ENCODE data around the gene TET3.

The TET3 gene

DNA sequence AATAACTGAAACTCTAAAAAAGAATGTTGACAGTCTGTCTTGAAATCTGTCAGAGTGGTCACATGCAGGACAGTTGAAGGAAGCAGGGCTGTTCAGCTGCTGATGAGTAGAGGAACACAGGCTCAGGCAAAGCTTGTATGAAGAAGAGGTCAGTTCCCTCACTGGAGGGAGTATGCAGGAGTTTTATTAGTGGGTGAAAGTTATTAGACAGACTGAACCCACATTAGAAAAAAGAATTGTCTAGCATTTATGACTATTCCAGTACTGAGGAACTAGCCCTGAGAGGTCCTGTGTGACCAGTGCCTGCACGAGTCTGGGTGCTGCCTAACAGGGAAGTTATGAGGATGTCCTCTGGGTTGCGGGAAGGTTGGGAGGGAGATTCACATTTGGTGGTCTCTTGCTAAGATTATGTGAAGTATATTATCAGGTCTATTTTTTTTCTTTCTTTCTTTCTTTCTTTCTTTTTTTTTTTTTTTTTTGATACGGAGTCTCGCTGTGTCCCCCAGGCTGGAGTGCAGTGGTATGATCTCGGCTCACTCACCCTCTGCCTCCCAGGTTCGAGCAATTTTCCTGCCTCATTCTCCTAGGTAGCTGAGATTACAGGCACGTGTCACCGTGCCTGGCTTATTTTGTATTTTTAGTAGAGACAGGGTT, 9.6 kb downstream of the TET3 start:
- H3K4me3 ChIP-seq (ENCODE audit: low read depth in 1 of 2, low read length in 1 of 2) = no peak overlapping the region
- no peaks in the 10 kb centered on the region for H3K27me3 ChIP-seq
- TF ChIP-seq, protein P1, sequence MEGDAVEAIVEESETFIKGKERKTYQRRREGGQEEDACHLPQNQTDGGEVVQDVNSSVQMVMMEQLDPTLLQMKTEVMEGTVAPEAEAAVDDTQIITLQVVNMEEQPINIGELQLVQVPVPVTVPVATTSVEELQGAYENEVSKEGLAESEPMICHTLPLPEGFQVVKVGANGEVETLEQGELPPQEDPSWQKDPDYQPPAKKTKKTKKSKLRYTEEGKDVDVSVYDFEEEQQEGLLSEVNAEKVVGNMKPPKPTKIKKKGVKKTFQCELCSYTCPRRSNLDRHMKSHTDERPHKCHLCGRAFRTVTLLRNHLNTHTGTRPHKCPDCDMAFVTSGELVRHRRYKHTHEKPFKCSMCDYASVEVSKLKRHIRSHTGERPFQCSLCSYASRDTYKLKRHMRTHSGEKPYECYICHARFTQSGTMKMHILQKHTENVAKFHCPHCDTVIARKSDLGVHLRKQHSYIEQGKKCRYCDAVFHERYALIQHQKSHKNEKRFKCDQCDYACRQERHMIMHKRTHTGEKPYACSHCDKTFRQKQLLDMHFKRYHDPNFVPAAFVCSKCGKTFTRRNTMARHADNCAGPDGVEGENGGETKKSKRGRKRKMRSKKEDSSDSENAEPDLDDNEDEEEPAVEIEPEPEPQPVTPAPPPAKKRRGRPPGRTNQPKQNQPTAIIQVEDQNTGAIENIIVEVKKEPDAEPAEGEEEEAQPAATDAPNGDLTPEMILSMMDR (IDR thresholded peaks at IDR 0.05) = no peak
- H3K9me3 ChIP-seq = no peaks in the 10 kb centered on the region
- H3K36me3 ChIP-seq = peaks cover 32% of the 10 kb centered on the region
- peak overlapping the region; percentile 64 for H3K27ac ChIP-seq
- H3K4me1 ChIP-seq (ENCODE audit: control insufficient read depth in 1 of 2, insufficient read depth in 1 of 2, low read depth in 1 of 2, low read length in 1 of 2) = peaks cover 33 to 43% of the 10 kb centered on the region in 2 experiments

DNA sequence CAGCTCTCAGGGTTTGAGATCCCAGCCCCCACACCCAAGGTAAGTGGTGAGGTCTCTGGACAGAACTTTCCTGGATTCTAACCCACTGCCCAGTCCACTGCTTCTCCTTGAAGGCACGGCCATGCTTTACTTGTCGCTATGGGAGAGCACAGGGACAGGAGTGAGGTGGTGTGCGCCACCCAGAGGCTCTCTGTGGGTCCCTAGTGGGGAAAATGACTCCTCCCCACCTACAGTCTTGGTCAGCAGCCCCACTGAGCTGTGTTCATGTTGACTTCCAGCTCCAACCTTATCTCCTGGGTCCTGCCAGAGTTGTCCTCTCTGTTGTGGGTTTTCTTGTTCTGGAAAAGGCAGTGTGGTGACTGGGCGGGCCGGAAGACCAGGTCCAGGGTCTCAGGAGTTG, 11.1 kb downstream of the TET3 start:
- peaks cover 25 to 42% of the 10 kb centered on the region in 2 experiments for H3K4me1 ChIP-seq (ENCODE audit: control insufficient read depth in 1 of 2, insufficient read depth in 1 of 2, low read depth in 1 of 2, low read length in 1 of 2)
- H3K36me3 ChIP-seq = peaks cover 21% of the 10 kb centered on the region
- no peak overlapping the region for H3K27ac ChIP-seq

DNA sequence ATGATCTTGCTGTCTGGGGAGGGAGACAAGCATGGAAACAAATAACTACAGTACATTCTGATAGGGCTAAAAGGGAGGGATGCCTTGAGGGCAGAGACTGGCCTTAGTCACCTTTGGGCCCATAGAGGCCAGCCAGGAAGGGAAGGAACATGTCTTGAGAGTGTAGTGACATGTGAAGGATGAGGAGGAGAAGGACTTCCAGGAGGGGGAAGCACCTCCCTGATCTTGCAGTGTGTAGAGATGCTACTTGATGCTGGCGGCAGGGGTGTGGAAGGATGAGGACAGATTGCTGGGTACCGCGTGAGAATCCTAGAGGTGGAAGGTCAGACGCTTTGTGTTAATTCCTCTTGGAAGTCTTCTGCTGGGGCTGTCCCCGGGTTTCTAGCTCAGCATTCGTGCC, 13.1 kb downstream of the TET3 start:
- Histone ChIP-seq H3K4me1 (ENCODE audit: control insufficient read depth in 1 of 2, insufficient read depth in 1 of 2, low read depth in 1 of 2, low read length in 1 of 2) (peaks cover 26 to 44% of the 10 kb centered on the region in 2 experiments), H3K9me3 (no peaks in the 10 kb centered on the region), H3K27me3 (peaks cover 19% of the 10 kb centered on the region), H3K36me3 (peaks cover 17% of the 10 kb centered on the region), H3K4me3 (ENCODE audit: low read depth in 1 of 2, low read length in 1 of 2) (no peak overlapping the region), H3K27ac (no peak overlapping the region)
- TF ChIP-seq, protein P1 (IDR thresholded peaks at IDR 0.05) = no peak

More for the DNA sequence above, 11.1 kb downstream of the TET3 start:
- H3K4me3 ChIP-seq (ENCODE audit: low read depth in 1 of 2, low read length in 1 of 2) = no peak overlapping the region
- TF ChIP-seq, protein P1 (IDR thresholded peaks at IDR 0.05) = no peak
- H3K27me3 ChIP-seq = no peaks in the 10 kb centered on the region
- no peaks in the 10 kb centered on the region for H3K9me3 ChIP-seq

DNA sequence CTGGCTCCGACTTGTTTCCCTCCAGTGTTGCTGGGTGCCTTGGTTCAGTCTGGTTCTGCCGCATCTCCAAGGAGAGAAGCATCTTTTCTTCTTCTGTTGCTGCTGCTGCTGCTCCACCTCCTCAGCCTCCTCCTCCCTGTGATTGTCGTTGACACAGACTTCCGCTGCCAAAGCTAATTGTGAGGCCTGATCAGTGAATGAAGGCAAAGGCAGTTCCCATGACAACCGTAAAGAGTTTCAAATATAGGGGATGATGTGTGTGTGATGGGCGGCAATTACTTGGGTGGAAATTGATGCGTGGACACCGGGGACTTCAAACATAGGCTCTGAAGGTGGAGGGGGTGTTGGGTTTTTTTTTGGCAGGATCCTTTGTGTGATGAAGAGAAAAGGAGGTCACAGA, 13.7 kb downstream of the TET3 start:
- Histone ChIP-seq H3K27me3 (peaks cover 21% of the 10 kb centered on the region), H3K4me1 (ENCODE audit: control insufficient read depth in 1 of 2, insufficient read depth in 1 of 2, low read depth in 1 of 2, low read length in 1 of 2) (peaks cover 25 to 44% of the 10 kb centered on the region in 2 experiments), H3K4me3 (ENCODE audit: low read depth in 1 of 2, low read length in 1 of 2) (no peak overlapping the region), H3K36me3 (peaks cover 11% of the 10 kb centered on the region), H3K9me3 (no peaks in the 10 kb centered on the region), H3K27ac (no peak overlapping the region)
- TF ChIP-seq, protein P1 (IDR thresholded peaks at IDR 0.05) = no peak

DNA sequence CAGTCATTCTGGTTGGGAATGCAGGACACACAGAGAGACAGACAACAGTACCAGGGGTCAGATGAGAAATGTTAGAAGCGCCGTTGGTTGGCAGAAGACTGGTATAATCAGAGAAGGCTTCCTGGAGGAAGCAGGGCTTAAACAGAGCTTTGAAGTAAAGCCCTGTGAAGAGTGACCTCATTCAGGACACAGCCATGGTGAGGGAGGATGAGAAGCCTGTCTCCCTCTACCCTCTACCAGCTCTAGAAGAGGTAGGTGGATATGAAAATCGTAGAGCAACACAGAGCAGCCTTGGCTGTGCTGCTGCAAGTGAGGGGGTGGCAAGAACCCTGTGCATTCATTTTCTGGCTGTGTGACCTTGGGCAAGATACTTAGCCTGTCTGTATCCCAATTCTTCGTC, 14.2 kb downstream of the TET3 start:
- no peak overlapping the region for H3K27ac ChIP-seq
- no peak overlapping the region for H3K4me3 ChIP-seq (ENCODE audit: low read depth in 1 of 2, low read length in 1 of 2)
- TF ChIP-seq, protein P1 (IDR thresholded peaks at IDR 0.05) = no peak
- H3K36me3 ChIP-seq = peaks cover 7% of the 10 kb centered on the region
- peaks cover 21% of the 10 kb centered on the region for H3K27me3 ChIP-seq
- H3K9me3 ChIP-seq = no peaks in the 10 kb centered on the region
- H3K4me1 ChIP-seq (ENCODE audit: control insufficient read depth in 1 of 2, insufficient read depth in 1 of 2, low read depth in 1 of 2, low read length in 1 of 2) = peaks cover 22 to 41% of the 10 kb centered on the region in 2 experiments

Measured in neutrophil (primary cell).